Effector memory CD4-positive, alpha-beta T cell (primary cell): ENCODE measurements around the gene PLAAT4.
A peak's percentile ranks its signal among the peaks of the same experiment; 100 is the strongest.

ENCODE experiments used
- DNase-seq, 3 donors: peaks; one replicate each; pipeline ENCODE4 v3.0.0-alpha.2; 2020
- H3K27ac ChIP-seq: 2 replicates; pipeline ENCODE4 v1.7.0; 2013; ENCODE audit warnings: mild to moderate bottlenecking, low read length, moderate library complexity; ENCODE audit not compliant: insufficient read depth, poor library complexity, severe bottlenecking
- H3K27me3 ChIP-seq: replicated peaks from 2 replicates; pipeline ENCODE4 v1.7.0; 2013; ENCODE audit warnings: mild to moderate bottlenecking, low read length; ENCODE audit not compliant: insufficient read depth, control insufficient read depth, poor library complexity, severe bottlenecking
- H3K36me3 ChIP-seq: 2 replicates; pipeline ENCODE4 v1.7.0; 2013; ENCODE audit warnings: mild to moderate bottlenecking, low read length, moderate library complexity; ENCODE audit not compliant: control insufficient read depth, insufficient read depth
- H3K4me1 ChIP-seq: 2 replicates; pipeline ENCODE4 v1.7.0; 2013; ENCODE audit warnings: low read length, mild to moderate bottlenecking; ENCODE audit not compliant: control insufficient read depth, insufficient read depth, poor library complexity, severe bottlenecking
- H3K4me3 ChIP-seq: 2 replicates; pipeline ENCODE4 v1.7.0; 2013; ENCODE audit warnings: low read length, low read depth, mild to moderate bottlenecking; ENCODE audit not compliant: insufficient read depth, poor library complexity, severe bottlenecking
- H3K9me3 ChIP-seq: 2 replicates; pipeline ENCODE4 v1.7.0; 2013; ENCODE audit warnings: mild to moderate bottlenecking, low read length, moderate library complexity; ENCODE audit not compliant: control insufficient read depth

The PLAAT4 gene

DNA sequence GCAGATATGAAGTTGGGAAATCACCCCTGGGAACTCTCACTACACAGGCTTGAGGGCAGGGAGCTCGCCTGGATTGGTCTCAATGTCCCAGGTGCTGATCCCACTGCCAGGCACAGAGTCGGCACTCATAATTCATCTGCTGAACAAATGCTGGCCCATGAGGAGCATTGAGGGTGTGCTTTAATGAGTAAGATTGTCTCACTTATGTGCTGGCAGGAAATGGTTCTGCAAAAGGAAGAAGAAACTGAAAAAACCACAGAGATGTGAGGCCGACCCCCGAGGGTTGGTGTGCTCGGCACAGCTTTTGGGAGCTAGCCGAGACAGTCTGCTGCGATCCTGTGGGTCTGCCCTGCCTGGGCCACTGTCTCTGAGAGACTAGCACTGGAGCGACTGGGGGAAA lies 17.2 kb downstream of the PLAAT4 start:
- Histone ChIP-seq H3K27me3 (no peaks in the 10 kb centered on the region), H3K27ac (peak overlapping the region; percentile 63), H3K4me1 (peaks cover 22% of the 10 kb centered on the region), H3K9me3 (no peaks in the 10 kb centered on the region), H3K36me3 (no peaks in the 10 kb centered on the region), H3K4me3 (peak overlapping the region; percentile 24)
- DNase-seq, result peak in 2 of 3 donors; percentile 36 to 39

DNA sequence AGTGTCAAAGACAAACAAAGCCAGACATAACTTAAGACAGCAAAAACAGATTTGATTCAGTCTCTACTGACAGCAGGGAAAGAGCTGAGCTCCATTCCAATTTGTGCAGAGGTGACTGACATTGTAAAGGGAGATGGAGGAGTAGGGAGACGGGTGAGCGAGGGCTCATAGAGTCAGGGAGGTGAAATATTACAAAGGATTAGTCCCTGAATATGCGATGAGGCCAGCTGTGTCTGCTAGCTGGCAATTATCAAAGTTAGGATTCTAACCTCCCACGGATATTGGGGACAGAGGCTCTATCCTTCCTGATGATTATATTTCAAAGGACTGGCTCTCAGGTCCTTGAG lies 18.2 kb downstream of the PLAAT4 start:
- H3K36me3 ChIP-seq, result no peaks in the 10 kb centered on the region
- H3K27ac ChIP-seq, result no peak overlapping the region
- no peak for DNase-seq
- no peaks in the 10 kb centered on the region for H3K27me3 ChIP-seq
- no peak overlapping the region for H3K4me3 ChIP-seq
- H3K4me1 ChIP-seq, result peaks cover 22% of the 10 kb centered on the region
- no peaks in the 10 kb centered on the region for H3K9me3 ChIP-seq

DNA sequence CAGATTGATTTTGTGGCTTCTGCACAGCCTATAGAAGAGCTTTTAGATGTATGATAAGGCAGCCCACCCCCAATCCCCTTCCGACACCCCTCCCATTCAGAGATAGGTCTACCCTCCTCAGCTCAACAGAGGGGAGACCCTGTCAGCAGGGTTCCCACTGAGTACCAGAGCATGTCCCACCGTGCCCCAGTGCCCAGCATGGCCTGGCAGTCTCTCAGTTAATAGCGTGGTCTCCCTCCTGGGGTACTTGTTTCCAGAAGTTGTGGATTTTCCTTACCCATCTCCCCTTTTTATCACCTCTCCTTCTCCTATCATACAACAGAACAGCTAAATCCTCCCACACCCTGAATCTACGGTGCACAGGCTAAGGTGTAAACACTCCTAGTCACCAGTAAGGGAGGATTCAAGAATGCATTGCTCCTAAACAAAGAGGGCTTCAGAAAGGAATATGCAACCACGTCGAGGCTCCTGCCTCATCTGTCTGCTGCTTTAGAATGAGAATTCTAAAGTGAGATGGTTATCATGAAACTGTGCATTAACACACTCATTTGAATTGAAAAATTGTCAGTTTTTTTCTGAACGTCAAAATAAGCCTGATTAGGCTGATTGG lies 19.9 kb downstream of the PLAAT4 start:
- H3K27ac ChIP-seq, result no peak overlapping the region
- DNase-seq, result no peak
- H3K4me1 ChIP-seq, result peaks cover 32% of the 10 kb centered on the region
- H3K9me3 ChIP-seq, result no peaks in the 10 kb centered on the region
- H3K4me3 ChIP-seq, result no peak overlapping the region
- H3K36me3 ChIP-seq, result no peaks in the 10 kb centered on the region
- H3K27me3 ChIP-seq, result no peaks in the 10 kb centered on the region

GRCh38 chr11:63557570-63557969 lies 21.0 kb downstream of the PLAAT4 start:
- no peak for DNase-seq
- no peaks in the 10 kb centered on the region for H3K9me3 ChIP-seq
- no peak overlapping the region for H3K4me3 ChIP-seq
- no peaks in the 10 kb centered on the region for H3K27me3 ChIP-seq
- no peak overlapping the region for H3K27ac ChIP-seq
- peaks cover 31% of the 10 kb centered on the region for H3K4me1 ChIP-seq
- H3K36me3 ChIP-seq, result no peaks in the 10 kb centered on the region

GRCh38 chr11:63558459-63559157 lies 22.0 kb downstream of the PLAAT4 start:
- no peak overlapping the region for H3K4me3 ChIP-seq
- no peak for DNase-seq
- peaks cover 21% of the 10 kb centered on the region for H3K4me1 ChIP-seq
- no peak overlapping the region for H3K27ac ChIP-seq
- H3K36me3 ChIP-seq, result no peaks in the 10 kb centered on the region
- H3K27me3 ChIP-seq, result no peaks in the 10 kb centered on the region
- no peaks in the 10 kb centered on the region for H3K9me3 ChIP-seq

DNA sequence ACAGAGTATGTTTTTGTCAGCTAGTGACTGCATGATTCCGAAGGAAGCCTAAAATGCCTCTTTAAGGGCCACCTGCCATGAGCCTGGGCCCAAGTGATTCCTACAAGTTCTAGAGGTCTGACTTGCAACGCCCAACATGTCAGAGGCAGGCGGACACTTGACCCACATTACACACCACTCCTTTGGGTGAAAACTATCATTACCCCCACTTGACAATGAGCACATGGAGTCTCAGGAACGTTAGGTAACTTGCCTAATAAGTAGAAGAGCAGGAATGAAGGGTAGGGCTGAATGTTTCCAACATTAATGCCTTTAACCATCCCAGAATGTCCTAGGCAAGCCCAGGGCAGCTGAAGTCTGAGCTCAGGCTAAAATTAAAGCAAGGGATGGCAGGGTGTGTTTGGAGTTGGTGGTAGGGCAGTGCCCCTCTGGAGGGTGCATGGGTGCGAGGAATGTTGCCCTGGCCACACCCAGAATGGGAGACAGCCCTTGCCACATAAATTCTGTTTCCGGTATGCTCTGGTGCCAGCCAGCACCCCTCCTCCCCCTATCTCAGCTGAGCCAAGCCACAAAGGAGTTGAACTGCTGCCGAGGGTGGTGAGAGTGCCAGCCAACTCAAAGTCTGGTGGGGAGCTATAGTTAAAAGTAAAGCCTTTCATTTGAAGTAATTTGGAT lies 24.0 kb downstream of the PLAAT4 start:
- H3K27ac ChIP-seq, result no peak overlapping the region

GRCh38 chr11:63563201-63564055 lies 26.8 kb downstream of the PLAAT4 start, which contains the start of gene PLAAT2:
Gene PLAAT2, minus strand, starts transcription at chr11:63563379. Its CDS starts 55 bp downstream, at chr11:63563324.
- Histone ChIP-seq H3K4me3 (no peak within 1 kb of the TSS), H3K27me3 (no peaks in the 10 kb centered on the region), H3K9me3 (no peaks in the 10 kb centered on the region), H3K4me1 (peaks cover 23% of the 10 kb centered on the region), H3K27ac (no peak within 1 kb of the TSS), H3K36me3 (no peaks in the 10 kb centered on the region)
- no peak for DNase-seq

More for the DNA sequence above, 24.0 kb downstream of the PLAAT4 start:
- DNase-seq, result no peak
- no peaks in the 10 kb centered on the region for H3K27me3 ChIP-seq
- H3K4me3 ChIP-seq, result no peak overlapping the region
- no peaks in the 10 kb centered on the region for H3K36me3 ChIP-seq
- peaks cover 20% of the 10 kb centered on the region for H3K4me1 ChIP-seq
- no peaks in the 10 kb centered on the region for H3K9me3 ChIP-seq

DNA sequence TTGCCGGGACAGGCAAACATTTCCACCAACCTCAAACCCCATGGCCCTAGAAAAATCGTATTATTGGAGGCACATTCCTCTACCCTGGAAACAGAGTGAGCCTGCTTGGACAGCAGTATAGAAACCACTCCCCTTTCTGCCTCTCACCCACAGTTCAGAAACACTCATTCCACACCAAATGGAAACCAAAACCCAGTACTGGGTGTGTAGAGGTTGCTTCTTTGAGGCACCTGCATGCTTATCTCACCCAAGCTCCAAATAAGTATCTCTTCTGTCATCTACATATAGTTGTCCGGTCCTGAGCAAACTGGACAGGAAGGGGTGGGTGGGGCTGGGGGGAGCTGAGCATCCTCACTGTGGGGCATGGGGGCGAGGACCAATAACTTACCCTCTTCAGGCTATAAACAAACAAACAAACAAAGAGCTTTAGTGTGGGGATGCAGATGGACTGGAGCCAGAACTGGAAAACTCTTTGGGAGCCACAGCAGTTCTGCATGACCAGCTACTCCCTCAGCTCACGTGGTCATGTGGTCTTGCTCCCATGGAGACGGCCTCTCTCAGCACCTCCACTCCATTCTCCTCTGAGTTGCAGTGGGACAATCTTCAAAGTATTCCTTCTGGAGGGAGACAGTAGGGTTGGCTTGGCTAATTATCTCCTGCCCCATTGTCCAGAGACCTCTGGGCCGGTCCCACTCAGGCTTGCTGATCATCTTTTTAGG lies 27.6 kb downstream of the PLAAT4 start:
- DNase-seq, result no peak
- Histone ChIP-seq H3K4me1 (peaks cover 23% of the 10 kb centered on the region), H3K36me3 (no peaks in the 10 kb centered on the region), H3K4me3 (no peak overlapping the region), H3K27me3 (no peaks in the 10 kb centered on the region), H3K27ac (no peak overlapping the region), H3K9me3 (no peaks in the 10 kb centered on the region)

DNA sequence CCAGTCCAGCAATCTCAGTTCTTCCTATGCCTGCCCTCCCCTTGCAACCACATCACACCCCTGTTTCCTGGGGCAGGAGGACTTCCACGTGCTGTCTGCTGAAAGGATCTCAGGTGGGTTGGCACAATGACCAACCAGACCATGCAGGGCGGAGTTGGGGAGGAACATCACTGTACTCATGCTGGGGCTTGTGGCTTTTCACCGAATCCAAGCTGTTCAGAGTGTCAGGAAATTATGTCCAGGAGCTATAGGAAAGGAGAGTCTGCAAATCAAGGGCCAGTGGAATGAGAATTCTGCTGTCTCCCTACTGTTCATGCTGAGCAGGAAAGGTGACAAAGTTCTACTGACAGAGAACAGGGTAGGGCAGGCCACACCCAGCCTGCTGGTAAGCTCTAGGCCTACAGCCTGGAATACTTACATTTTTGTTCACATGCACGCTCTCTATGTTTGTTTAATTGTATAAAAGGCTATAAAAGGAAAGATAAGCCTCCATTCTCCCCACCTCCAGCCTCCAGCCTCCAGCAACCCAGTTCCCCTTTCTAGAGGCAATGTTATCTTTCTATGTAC lies 28.3 kb downstream of the PLAAT4 start:
- no peaks in the 10 kb centered on the region for H3K9me3 ChIP-seq
- no peaks in the 10 kb centered on the region for H3K27me3 ChIP-seq
- H3K36me3 ChIP-seq, result no peaks in the 10 kb centered on the region
- no peak for DNase-seq
- H3K4me3 ChIP-seq, result no peak overlapping the region
- peaks cover 23% of the 10 kb centered on the region for H3K4me1 ChIP-seq
- H3K27ac ChIP-seq, result no peak overlapping the region
